ENCODE measurements around the gene RSBN1L.
A peak's percentile ranks its signal among the peaks of the same experiment; 100 is the strongest.

Gene RSBN1L

DNA sequence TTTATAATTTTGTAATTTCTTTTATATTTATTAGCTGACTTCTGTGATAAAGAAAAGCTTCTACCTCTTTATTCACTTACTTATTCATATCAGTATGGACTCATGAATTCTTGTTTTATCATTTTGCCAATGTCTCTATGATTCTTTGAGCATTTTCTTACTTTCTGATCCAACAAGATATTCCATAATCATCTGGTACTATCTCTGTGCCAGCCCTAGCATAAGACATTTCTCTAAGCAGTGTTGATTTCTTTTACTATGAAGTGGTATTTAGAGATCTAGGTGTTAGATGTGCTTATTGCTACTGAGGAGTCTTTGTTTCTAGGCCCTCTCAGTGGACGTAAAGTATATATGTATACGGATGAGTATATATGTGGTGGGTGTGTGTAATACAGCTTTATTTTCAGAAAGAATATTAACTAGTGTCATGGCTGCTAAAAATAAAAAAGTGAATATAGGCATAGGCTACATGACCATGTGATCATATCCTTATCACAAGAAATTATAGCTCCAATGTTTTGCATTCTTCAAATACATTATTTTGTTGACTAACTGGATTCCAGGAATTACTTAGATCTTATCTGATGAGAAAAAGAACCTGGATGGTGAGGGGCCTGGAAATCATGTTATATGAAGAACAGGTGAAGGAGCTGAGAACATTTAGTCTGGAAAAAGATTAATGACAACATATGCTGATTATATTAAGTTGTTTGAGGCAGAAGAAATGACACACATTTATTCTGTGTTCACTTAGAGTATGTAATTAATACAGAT is 115.4 kb downstream of the RSBN1L start:
- no peak for DNase-seq

DNA sequence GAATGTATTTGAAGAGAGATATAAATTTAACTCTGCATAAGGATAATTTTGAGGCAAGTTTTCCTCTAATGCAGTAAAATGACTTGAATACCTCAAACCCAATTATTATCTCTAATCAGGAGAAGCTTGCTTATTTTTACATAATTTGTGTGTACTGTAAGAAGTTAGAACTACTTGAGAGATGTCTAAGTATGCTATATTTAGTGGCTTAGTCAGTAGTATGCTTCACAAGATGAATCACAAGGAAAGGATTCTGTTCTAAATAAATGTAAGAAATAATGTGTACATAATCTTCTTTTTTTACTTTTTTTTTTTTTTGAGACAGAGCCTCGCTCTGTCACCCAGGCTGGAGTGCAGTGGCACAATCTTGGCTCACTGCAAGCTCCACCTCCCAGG is 116.0 kb downstream of the RSBN1L start:
- no peak for DNase-seq

DNA sequence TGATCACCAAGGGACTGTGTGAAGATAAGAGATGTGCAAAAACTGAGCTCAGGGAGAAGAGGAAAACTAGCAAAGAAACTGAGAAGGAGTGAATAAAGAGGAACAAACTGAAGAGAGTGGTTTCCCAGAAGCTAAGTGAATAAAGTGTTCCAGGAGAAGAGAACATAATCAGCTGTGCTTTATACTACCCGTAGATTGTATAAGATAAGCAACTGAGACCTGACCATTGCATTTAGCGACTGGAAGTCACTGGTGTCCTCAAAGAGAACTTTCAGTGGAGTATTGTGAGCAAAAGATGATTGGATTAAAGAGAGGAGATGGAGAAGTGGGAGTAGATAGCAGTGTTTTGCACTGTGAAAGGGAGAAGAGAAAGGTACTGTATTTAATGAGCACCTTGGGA is 116.9 kb downstream of the RSBN1L start:
- peak; percentile 29 for DNase-seq

DNA sequence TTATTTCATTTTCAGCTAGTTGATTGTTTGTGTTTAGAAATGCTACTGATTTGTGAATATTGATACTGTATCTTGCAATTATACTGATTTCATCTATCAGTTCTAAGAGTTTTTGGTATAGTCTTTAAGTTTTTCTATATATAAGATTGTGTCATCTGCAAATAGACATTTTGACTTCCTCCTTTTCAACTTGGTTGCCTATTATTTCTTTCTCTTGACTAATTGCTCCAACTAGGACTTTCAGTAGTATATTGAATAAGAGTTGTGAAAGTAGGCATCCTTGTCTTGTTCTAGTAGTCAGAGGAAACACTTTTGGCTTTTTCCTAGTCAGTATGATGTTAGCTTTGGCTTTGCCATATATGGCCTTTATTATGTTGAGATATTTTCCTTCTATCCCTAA is 122.8 kb downstream of the RSBN1L start:
- no peak for DNase-seq

DNA sequence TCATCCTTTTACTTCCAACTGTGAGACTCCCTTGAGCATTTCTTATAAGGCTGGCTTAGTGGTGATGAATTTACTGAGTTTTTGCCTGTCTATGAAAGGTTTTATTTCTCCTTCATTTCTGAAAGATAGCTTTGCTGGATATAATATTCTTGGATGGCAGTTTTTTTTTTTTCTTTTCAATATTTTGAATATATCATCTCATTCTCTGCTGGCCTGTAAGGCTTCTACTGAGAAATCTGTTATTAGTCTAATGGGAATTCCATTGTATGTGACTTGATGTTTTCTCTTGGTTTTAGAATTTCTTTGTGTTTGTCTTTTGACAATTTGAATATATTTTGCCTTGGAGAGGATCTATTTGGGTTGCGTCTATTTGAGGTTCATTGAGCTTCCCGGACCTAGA is 124.7 kb downstream of the RSBN1L start:
- DNase-seq, result no peak

DNA sequence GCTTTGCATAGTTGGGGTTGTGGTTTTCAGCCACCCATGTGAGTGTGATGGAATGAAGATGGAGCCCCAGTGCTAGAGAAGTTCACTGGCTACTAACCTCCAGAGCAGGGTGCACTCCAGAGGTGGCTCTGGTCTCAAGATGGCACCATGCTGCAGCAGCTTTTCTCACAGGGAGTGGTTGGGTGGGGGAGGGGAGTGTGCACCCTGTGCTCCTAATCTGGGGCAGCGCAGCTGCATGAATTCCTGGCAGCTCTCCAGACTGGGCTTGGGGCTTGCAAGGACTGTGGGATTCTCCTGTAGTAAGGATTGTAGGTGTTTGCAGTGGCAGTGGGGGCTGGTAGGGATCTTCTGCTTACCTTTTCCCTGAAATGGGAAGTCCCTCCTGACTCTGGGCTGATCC is 126.0 kb downstream of the RSBN1L start:
- peak; percentile 74 for DNase-seq

DNA sequence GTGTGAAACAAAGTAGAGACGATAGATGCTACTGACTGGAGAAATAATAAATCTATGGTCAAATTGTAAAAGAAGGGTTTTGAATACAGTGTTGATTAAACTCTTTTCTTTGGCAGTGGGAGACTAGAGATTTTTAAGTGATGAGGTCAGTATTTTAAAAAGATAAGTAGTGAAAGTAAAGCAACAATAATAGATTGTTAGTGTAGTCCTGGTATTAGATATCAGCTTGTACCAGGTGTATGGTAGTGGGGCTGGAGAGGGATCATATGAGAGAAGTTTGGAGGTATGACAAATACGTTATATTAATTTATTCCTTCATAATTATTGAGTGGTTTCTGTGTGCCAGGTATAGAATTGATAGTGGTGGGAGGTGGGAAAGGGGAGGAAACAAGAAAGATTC is 127.5 kb downstream of the RSBN1L start:
- DNase-seq, result no peak

DNA sequence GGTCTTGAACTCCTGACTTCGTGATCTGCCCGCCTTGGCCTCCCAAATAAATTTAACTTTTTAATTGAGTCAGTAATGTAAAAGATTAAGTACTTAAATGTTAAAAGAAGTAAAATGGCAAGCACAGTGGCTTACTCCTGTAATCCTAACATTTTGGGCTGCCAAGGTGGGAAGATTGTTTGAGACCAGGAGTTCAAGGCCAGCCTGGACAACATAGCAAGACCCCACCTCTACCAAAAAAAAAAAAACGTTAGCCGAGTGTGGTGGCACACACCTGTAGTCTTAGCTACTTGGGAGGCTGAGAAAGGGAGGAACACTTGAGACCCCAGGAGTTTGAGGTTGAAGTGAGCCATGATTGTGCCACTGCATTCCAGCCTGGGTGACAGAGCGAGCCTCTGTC is 128.4 kb downstream of the RSBN1L start:
- DNase-seq, result no peak

DNA sequence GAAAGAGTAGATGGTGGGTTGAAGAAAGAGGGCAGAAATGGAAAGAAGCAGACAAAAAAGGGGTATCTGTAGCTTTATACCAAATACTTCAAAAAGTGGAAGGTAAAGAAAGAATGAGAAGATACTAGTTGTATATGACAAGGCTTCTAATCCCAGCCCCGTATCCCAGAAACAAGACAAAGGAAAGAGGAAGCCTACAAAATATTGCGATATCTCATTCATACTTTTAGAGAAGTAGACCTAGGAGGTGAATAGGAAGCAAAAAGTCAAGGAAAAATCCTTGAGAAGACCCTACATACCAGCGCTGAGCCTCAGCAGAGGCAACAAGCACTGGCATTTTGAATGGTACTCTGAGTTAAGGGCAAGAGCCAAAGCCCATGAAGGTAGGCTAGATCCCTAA is 128.9 kb downstream of the RSBN1L start:
- no peak for DNase-seq

DNA sequence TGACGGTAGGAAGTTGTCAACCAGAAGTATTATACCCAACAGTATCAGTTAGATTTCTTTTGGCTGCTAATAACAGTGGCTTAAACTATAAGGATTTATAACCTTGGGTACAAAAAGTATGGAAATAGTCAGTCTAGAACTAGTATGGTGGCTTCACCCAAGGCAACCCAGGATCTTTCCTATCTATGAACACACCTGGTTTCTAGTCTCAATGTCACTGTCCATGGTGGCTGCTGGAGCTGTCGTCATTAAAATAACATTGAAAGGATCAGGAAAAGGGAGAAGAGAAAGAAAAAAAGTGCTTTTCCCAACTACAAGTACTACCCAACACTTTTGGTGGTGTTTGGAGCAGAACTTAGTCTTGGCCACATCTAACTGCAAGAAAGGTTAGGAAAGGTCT is 130.0 kb downstream of the RSBN1L start:
- peak; percentile 30 for DNase-seq

DNA sequence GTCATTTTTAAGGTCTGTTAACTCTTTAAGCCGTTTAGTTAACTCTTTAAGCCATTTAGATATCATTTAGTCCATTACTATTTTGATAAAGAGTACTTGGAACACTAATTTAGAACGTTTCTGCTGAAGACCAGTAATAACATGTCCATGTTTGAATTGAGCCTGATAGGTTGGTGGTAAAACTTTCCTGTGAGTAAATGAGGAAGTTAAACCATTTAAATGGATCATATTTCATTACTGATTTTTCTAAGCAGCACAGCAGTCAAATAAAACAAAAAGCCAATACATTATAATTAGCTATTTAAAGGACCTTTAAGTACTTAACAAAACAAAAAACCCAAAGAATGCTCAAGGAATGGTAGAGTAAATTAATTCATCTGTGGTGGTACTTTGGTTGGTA is 131.7 kb downstream of the RSBN1L start:
- peak; percentile 37 for DNase-seq

DNA sequence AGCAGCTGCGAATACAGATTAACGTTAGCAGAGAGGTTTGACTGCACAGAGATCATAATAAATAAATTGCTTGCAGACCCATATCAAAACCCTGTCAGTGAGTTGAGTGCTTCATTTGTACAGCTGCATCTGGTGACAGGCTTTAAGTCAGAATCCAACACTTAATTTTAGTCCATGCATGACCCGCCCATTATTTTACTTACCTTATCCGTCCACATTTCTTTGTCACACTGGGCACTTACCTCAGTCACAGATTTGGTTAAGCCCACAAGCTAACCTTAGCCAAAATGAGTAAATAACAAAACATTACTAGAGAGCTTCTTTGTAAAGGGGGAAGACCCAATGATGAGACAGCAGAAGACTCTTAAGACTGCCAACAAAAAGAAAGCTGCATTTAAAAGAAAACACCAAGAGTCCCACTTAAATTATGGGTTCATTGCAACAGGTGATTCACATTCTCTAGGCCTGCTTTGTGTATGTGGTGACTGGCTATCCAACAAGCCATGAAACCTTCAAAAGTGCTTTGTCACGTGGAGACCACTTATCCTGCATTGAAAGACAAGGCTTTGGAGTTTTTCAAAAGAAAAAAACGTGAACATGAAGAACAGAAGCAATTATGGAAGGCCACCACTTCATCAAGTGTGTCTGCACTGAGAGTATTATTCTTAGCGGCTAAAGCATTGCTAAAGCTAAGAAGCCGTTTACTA is 134.5 kb downstream of the RSBN1L start:
- DNase-seq, result no peak

DNA sequence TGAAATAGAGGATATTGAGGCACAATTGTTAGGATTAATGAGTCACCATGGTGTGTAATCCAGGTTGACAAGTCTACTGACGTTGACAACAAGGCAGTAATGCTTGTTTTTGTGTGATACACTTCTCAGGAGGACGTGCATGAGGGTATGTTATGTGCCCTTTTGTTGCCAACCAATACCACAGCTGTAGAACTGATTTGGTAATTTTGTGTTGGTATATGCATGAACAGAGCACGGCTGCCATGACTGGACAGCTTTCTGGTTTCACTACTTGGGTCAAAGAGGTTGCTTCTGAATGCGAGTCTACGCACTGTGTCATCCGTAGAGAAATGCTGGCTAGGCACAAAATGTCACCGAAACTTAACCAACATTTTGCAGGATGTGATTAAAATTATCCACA is 135.2 kb downstream of the RSBN1L start:
- no peak for DNase-seq

DNA sequence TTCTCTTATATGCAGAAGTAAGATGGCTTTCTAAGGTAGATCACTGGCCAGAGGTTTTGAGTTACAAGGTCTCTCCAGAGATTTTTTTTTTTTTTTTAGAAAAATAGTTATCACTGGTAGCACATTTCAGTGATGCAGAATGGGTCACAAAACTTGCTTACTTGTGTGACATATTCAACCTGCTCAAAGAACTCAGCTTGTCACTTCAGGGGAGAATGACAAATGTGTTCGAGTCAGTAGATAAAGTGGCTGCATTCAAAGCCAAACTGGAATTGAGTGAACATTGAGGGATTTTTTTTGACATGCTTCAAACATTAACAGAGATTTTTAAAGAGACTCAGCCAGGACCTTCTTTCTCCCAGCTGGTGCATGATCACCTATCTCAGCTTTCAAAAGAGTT is 135.7 kb downstream of the RSBN1L start:
- DNase-seq, result no peak
